Thyroid gland (tissue), 4 donors: ENCODE results near the gene LAMA4.

Experiments
- CTCF ChIP-seq, 6 experiments: fragments of 200-600 bp in 3 of 6; fragments of 450-650 bp in 3 of 6; sonication (generic) in 3 of 6; IDR thresholded peaks; one replicate each; pipeline ENCODE4 v1.5.1; 2016 to 2019; ENCODE audit warnings: antibody characterized with exemption in 6 of 6, mild to moderate bottlenecking in 2 of 6, inconsistent platforms in 1 of 6, moderate library complexity in 1 of 6
- POLR2A ChIP-seq, 2 donors: fragments of 450-650 bp; IDR thresholded peaks; one replicate each; pipeline ENCODE4 v1.6.1; 2017; ENCODE audit warnings: antibody characterized with exemption in 2 of 2, mild to moderate bottlenecking in 2 of 2, moderate library complexity in 1 of 2

GRCh38 chr6:112298816-112299281, 44.5 kb upstream of the LAMA4 start:
- TF ChIP-seq POLR2A (IDR thresholded peaks at IDR 0.05) (no peak), CTCF (IDR thresholded peaks at IDR 0.05) (no peak)
